Activated B cell treated with CpG ODN at 0.5 μM for 24 hours (primary cell): ENCODE results near the gene DPPA4. TPM values are rescaled to one million over a fixed set of nuclear protein-coding genes. Genes with fewer than 3 reads are reported as not detected.
"Not testable (repeated sequence)": the region's sequence is repeated elsewhere in the genome, so short reads cannot be mapped to it uniquely, and the experiment has no call there.

Source experiments
- ATAC-seq: fragments of 200-7000 bp; cut with Tn5 transposase; one replicate; pipeline ENCODE4 v1.10.0; 2021; ENCODE audit warnings: low read depth, mild to moderate bottlenecking, moderate library complexity
- CTCF ChIA-PET: fragments of 350-600 bp; sonication (Branson Sonifier 250); formaldehyde crosslinking; loops from one replicate; lab custom pipeline; 2021; ENCODE audit warnings: antibody characterized with exemption; lab: Charles Lee
- POLR2A ChIA-PET: fragments of 350-600 bp; sonication (Branson Sonifier 250); formaldehyde crosslinking; loops from one replicate; lab custom pipeline; 2021; ENCODE audit warnings: antibody characterized with exemption; lab: Charles Lee
- DNase-seq: peaks from one replicate; pipeline ENCODE4 v3.0.0; 2022
- H3K27ac Mint-ChIP-seq: one replicate; pipeline ENCODE4 v1.8.0; 2020; ENCODE audit warnings: mixed read lengths
- H3K27me3 Mint-ChIP-seq: one replicate; pipeline ENCODE4 v1.8.0; 2021; ENCODE audit warnings: mixed read lengths
- H3K36me3 Mint-ChIP-seq: one replicate; pipeline ENCODE4 v1.8.0; 2021; ENCODE audit warnings: low read depth, mixed read lengths
- H3K4me1 Mint-ChIP-seq: one replicate; pipeline ENCODE4 v1.8.0; 2021; ENCODE audit warnings: mixed read lengths
- H3K4me3 Mint-ChIP-seq: one replicate; pipeline ENCODE4 v1.8.0; 2020; ENCODE audit warnings: mild to moderate bottlenecking, mixed read lengths
- H3K9me3 Mint-ChIP-seq: one replicate; pipeline ENCODE4 v1.8.0; 2020; ENCODE audit warnings: mixed read lengths
- intact Hi-C: fragments of 100-400 bp; cut with micrococcal nuclease; formaldehyde crosslinking; loops from one replicate; pipeline ENCODE4 v1.15.1; 2024
- total RNA-seq: library from RNA; stranded (reverse); gene quantifications from 2 replicates; pipeline ENCODE4 v1.2.3, GENCODE V29; 2022
- TF ChIP-seq, protein P1 (sequence below): fragments of 200-600 bp; IDR thresholded peaks from one replicate; pipeline ENCODE4 v1.8.0; 2022; ENCODE audit warnings: antibody characterized with exemption, mild to moderate bottlenecking

DPPA4 gene, protein sequence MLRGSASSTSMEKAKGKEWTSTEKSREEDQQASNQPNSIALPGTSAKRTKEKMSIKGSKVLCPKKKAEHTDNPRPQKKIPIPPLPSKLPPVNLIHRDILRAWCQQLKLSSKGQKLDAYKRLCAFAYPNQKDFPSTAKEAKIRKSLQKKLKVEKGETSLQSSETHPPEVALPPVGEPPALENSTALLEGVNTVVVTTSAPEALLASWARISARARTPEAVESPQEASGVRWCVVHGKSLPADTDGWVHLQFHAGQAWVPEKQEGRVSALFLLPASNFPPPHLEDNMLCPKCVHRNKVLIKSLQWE
- 4.0 and 5.0 TPM in 2 replicates for total RNA-seq

DNA sequence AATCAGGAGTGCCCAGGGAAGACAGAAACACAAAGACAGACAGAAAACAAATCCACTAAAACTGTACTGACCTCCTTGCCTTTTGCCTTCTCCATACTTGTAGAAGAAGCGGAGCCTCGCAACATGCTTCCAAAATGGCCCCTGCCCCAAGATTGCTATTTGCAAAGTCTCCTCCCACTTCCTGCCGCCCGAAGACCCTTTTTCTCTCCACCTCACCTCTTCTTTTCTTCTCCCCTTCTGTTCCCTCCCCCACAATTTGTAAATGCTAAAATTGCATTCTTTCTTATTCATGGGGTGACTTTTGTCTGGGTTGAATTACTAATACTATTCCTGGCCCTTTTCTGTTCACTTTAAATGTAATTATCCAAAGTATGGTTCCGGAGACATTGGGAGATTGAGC is at the start of gene DPPA4:
DPPA4 (minus strand) TSS at position 154 of the 400 bp plus-strand sequence; CDS start at position 125, 29 bp downstream.
- peaks cover 8% of the 10 kb centered on the region for H3K4me1 Mint-ChIP-seq
- CTCF ChIA-PET, result no interaction called here
- peaks cover 11% of the 10 kb centered on the region for H3K27me3 Mint-ChIP-seq
- peak within 1 kb of the TSS; percentile 64 for H3K27ac Mint-ChIP-seq
- TF ChIP-seq, protein P1, sequence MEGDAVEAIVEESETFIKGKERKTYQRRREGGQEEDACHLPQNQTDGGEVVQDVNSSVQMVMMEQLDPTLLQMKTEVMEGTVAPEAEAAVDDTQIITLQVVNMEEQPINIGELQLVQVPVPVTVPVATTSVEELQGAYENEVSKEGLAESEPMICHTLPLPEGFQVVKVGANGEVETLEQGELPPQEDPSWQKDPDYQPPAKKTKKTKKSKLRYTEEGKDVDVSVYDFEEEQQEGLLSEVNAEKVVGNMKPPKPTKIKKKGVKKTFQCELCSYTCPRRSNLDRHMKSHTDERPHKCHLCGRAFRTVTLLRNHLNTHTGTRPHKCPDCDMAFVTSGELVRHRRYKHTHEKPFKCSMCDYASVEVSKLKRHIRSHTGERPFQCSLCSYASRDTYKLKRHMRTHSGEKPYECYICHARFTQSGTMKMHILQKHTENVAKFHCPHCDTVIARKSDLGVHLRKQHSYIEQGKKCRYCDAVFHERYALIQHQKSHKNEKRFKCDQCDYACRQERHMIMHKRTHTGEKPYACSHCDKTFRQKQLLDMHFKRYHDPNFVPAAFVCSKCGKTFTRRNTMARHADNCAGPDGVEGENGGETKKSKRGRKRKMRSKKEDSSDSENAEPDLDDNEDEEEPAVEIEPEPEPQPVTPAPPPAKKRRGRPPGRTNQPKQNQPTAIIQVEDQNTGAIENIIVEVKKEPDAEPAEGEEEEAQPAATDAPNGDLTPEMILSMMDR, result no peak
- POLR2A ChIA-PET, result no interaction called here
- H3K9me3 Mint-ChIP-seq, result peaks cover 3% of the 10 kb centered on the region
- intact Hi-C loops, result no loop called here
- no peaks in the 10 kb centered on the region for H3K36me3 Mint-ChIP-seq
- peak within 1 kb of the TSS; percentile 82 for H3K4me3 Mint-ChIP-seq
- no peak for ATAC-seq
- DNase-seq, result no peak

DNA sequence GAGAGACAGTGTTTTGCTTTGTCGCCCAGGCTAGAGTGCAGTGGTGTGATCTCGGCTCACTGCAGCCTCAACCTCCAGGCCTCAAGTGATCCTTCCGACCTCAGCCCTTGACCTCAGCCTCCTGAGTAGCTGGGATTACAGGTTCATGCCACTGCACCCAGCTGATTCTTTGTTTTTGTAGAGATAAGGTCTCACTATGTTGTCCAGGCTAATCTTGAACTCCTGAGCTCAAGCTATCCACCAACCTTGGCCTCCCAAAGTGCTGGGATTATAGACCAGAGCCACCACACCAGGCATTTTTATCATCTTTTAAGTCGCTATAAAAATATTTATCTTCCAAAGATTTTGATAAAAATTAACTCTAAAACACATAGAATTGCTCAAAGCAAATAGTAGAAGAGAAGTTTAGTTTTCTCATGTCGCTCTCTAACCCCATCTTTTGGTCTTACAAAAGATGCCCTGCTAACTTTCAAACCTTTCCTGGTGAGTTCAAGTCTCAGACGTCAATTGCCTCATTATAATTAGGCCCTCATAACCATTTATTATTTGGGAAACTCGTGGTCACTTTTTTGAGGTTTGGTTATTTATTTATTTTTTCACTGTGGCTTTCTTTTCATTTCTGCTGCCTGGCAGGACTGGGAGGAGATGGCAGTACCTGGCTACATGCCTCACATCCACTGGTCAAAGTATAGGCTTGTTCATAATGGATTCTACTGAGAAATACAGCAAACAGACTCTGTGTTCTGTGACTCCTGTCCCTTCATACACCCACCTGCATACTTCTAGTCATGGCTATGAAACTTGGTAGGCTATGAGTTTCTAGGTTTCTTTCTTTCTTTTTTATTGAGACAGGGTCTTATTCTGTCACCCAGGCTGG is 48.3 kb upstream of the DPPA4 start:
- DNase-seq (no peak), ATAC-seq (no peak)
- intact Hi-C loops, result no loop called here
- Mint-ChIP-seq H3K9me3 (no peaks in the 10 kb centered on the region), H3K27me3 (no peaks in the 10 kb centered on the region), H3K4me1 (no peaks in the 10 kb centered on the region), H3K4me3 (no peak overlapping the region), H3K36me3 (no peaks in the 10 kb centered on the region), H3K27ac (no peak overlapping the region)
- CTCF ChIA-PET, result no interaction called here
- POLR2A ChIA-PET, result no interaction called here
- TF ChIP-seq, protein P1, result no peak

DNA sequence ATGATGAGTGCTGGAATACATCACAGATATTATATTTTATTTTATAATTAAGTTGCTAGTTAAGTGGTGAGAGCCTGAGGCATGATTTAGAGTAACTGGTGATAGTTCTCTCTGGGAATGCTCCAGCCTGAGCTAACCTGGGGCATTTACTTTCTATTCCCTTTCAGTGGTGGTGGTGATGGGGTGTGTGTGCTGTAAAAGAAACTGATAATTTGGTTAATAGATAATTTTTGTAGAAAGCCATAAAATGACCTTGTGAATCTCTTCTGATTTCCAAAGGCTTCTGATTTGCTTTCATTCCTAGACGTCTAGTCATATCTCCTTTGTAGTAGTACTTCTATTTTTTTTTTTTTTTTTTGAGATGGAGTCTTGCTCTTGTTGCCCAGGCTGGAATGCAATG is 46.8 kb upstream of the DPPA4 start:
- intact Hi-C loops, result no loop called here
- H3K27ac Mint-ChIP-seq, result no peak overlapping the region
- no peak overlapping the region for H3K4me3 Mint-ChIP-seq
- no peaks in the 10 kb centered on the region for H3K36me3 Mint-ChIP-seq
- ATAC-seq (no peak), DNase-seq (no peak)
- TF ChIP-seq, protein P1, result no peak
- H3K4me1 Mint-ChIP-seq, result no peaks in the 10 kb centered on the region
- ChIA-PET CTCF (no interaction called here), POLR2A (no interaction called here)
- H3K9me3 Mint-ChIP-seq, result no peaks in the 10 kb centered on the region
- no peaks in the 10 kb centered on the region for H3K27me3 Mint-ChIP-seq

DNA sequence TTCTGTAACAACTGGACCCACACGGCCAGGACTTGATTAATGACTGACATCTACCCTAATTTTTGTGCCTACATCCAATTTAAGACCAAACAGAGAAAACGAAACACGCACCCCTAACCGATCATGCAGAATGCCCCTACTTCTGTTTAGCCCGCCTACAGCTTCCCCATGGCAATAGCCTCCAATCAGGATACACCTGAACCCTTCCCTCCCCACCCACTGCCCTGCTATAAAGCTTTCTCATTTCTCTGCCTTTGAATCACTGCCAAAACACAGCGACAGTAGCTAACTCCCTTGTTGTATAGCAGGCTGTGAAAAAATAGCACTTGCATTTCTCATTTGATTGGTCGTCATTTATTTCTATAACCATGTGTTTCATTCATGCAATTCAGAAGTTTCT is 45.2 kb upstream of the DPPA4 start:
- Mint-ChIP-seq H3K27ac (no peak overlapping the region), H3K9me3 (no peaks in the 10 kb centered on the region), H3K4me1 (no peaks in the 10 kb centered on the region), H3K4me3 (no peak overlapping the region), H3K36me3 (no peaks in the 10 kb centered on the region), H3K27me3 (no peaks in the 10 kb centered on the region)
- no peak for ATAC-seq
- DNase-seq, result no peak
- POLR2A ChIA-PET, result interaction anchor here (0.6 kb wide), 1 partner anchor 83 kb away, joined by 6 read pairs; no protein-coding TSS in a partner anchor
- TF ChIP-seq, protein P1, result no peak
- CTCF ChIA-PET, result no interaction called here
- intact Hi-C loops, result no loop called here

DNA sequence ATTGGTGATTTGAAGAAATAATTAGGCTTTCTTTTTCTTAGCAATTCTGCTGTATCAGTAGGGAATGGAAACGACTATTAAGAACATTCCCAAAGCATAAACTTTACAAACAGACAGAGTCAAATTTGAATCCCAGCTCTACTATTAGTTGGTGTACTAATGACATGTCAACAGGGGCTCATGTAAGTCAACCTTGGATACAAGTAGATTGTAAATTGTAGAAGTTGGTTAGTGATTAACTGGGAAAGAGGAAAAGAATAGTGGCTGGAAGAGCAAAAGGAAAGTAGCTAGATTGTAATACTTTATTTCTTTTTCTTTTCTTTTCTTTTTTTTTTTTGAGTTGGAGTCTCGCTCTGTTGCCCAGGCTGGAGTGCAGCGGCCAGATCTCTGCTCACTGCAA is 38.6 kb upstream of the DPPA4 start:
- TF ChIP-seq, protein P1, result no peak
- no peak for ATAC-seq
- ChIA-PET POLR2A (no interaction called here), CTCF (no interaction called here)
- Mint-ChIP-seq H3K27ac (no peak overlapping the region), H3K4me3 (no peak overlapping the region), H3K36me3 (no peaks in the 10 kb centered on the region), H3K27me3 (no peaks in the 10 kb centered on the region), H3K4me1 (no peaks in the 10 kb centered on the region), H3K9me3 (no peaks in the 10 kb centered on the region)
- intact Hi-C loops, result no loop called here
- DNase-seq, result no peak

DNA sequence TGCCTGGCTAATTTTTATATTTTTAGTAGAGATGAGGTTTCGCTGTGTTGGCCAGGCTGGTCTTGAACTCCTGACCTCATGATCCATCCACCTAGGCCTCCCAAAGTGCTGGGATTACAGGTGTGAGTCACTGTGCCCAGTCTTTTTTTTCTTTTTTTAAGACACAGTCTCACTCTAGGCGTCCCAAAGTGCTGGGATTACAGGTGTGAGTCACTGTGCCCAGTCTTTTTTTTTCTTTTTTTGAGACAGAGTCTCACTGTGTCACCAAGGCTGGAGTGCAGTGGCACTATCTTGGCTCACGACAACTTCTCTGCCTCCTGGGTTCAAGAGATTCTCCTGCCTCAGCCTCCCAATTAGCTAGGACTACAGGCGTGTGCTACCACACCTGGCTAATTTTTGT is 37.1 kb upstream of the DPPA4 start:
- H3K9me3 Mint-ChIP-seq, CTCF ChIA-PET, H3K4me3 Mint-ChIP-seq, DNase-seq, ATAC-seq, H3K4me1 Mint-ChIP-seq, H3K27me3 Mint-ChIP-seq, POLR2A ChIA-PET, intact Hi-C loops, H3K27ac Mint-ChIP-seq, H3K36me3 Mint-ChIP-seq: not testable (repeated sequence)
